ENCODE results near the gene TNNI3.
"Not testable (repeated sequence)": the region's sequence is repeated elsewhere in the genome, so short reads cannot be mapped to it uniquely, and the experiment has no call there.

TNNI3 gene

DNA sequence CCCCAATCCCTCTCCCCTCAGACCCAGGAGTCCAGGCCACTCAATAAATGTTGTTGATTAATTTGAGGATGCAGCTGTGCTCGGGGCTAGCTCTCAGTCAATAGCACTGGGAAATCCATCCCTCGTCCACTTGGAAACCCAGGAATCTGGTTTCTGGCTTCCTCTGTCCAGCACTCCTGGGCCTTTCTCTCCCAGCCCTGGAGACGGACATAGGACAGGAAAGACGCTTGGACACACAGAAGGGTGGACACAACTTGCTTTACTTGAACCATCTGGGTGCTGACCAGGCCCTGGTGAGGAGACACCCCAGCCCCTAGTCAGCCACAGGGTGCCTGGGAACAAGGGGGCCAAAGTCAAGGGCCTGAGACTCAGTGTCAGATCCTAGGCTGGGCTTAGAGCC, 891 bp upstream of the TNNI3 start:
- ATAC-seq (ENCODE audit: insufficient read depth, low read depth) (no peak), DNase-seq (no peak)
- Histone ChIP-seq H3K36me3 (ENCODE audit: insufficient read depth, low read length) (no peaks in the 10 kb centered on the region), H3K4me1 (ENCODE audit: insufficient read depth, low read length) (peaks cover 7% of the 10 kb centered on the region; the same call in 1 of the 2 replicates), H3K4me2 (ENCODE audit: insufficient read depth, low read length) (no peak overlapping the region), H4K20me1 (ENCODE audit: insufficient read depth, low read length) (no peaks in the 10 kb centered on the region), H3K27ac (ENCODE audit: low read length) (no peak overlapping the region), H3K4me3 (ENCODE audit: low read depth in 1 of 2, low read length in 2 of 2) (no peak overlapping the region), H3K9me3 (ENCODE audit: insufficient read depth, low read length, severe bottlenecking) (no peaks in the 10 kb centered on the region), H3K79me2 (ENCODE audit: insufficient read depth, low read length) (no peaks in the 10 kb centered on the region), H3K9ac (ENCODE audit: low read depth, low read length) (no peak overlapping the region), H2AFZ (ENCODE audit: low read depth, low read length) (no peak overlapping the region), H3K27me3 (ENCODE audit: insufficient read depth, low read length, poor library complexity) (no peaks in the 10 kb centered on the region)
- no peak for TF ChIP-seq EZH2 (IDR thresholded peaks at IDR 0.05; ENCODE audit: borderline replicate concordance, low read depth, low read length, severe bottlenecking)
- TF ChIP-seq, protein P1, sequence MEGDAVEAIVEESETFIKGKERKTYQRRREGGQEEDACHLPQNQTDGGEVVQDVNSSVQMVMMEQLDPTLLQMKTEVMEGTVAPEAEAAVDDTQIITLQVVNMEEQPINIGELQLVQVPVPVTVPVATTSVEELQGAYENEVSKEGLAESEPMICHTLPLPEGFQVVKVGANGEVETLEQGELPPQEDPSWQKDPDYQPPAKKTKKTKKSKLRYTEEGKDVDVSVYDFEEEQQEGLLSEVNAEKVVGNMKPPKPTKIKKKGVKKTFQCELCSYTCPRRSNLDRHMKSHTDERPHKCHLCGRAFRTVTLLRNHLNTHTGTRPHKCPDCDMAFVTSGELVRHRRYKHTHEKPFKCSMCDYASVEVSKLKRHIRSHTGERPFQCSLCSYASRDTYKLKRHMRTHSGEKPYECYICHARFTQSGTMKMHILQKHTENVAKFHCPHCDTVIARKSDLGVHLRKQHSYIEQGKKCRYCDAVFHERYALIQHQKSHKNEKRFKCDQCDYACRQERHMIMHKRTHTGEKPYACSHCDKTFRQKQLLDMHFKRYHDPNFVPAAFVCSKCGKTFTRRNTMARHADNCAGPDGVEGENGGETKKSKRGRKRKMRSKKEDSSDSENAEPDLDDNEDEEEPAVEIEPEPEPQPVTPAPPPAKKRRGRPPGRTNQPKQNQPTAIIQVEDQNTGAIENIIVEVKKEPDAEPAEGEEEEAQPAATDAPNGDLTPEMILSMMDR (IDR thresholded peaks at IDR 0.05; ENCODE audit: borderline replicate concordance, extremely low read depth, low read length, poor library complexity, severe bottlenecking), result no peak

DNA sequence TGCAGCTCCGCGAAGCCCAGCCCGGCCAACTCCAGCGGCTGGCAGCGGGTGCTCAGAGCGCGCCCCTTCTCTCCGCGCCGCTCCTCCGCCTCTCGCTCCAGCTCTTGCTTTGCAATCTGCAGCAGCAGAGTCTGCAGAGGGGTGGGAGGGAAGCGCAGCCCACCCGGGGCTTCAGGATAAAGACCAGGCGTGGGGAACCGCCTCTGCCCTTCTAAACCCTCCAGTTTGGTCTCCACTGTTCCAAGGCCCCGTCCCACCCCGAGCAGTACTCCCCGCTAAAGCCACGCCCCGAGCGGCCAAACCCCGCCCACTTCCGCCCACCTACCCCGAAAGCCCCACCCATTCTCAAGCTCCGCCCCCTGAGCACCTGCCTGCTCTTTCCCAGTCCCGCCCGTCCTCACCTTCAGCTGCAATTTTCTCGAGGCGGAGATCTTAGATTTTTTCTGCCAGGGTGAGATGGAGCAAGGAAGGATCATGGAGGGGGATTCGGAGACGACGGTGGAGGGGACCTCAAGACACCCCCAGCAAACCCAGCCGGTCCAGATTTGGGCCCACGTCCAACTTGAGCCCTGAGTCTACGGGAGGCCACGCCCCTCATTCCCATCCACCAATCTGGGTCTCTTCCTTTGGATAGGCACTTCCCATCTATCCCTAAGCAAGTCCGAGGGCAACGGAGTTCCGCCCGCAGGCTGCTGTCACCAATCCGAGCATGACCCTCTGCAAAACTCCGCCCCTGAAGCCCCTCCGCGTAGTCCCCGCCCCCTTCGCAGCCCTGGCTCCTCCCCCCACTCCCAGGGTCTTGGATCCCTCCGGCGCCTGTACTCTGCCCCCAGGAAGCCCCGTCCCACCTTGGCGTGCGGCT, 1.1 kb downstream of the TNNI3 start:
- H3K79me2 ChIP-seq (ENCODE audit: insufficient read depth, low read length), result no peaks in the 10 kb centered on the region
- H3K36me3 ChIP-seq (ENCODE audit: insufficient read depth, low read length), result no peaks in the 10 kb centered on the region
- peak; percentile 29 for DNase-seq
- H3K4me3 ChIP-seq (ENCODE audit: low read depth in 1 of 2, low read length in 2 of 2), result no peak overlapping the region
- no peak overlapping the region for H2AFZ ChIP-seq (ENCODE audit: low read depth, low read length)
- H3K9ac ChIP-seq (ENCODE audit: low read depth, low read length), result no peak overlapping the region
- no peaks in the 10 kb centered on the region for H3K27me3 ChIP-seq (ENCODE audit: insufficient read depth, low read length, poor library complexity)
- TF ChIP-seq, protein P1 (IDR thresholded peaks at IDR 0.05; ENCODE audit: borderline replicate concordance, extremely low read depth, low read length, poor library complexity, severe bottlenecking), result no peak
- TF ChIP-seq EZH2 (IDR thresholded peaks at IDR 0.05; ENCODE audit: borderline replicate concordance, low read depth, low read length, severe bottlenecking), result no peak
- no peaks in the 10 kb centered on the region for H3K9me3 ChIP-seq (ENCODE audit: insufficient read depth, low read length, severe bottlenecking)
- peaks cover 12% of the 10 kb centered on the region; the same call in 1 of the 2 replicates for H3K4me1 ChIP-seq (ENCODE audit: insufficient read depth, low read length)
- H3K4me2 ChIP-seq (ENCODE audit: insufficient read depth, low read length), result no peak overlapping the region
- H4K20me1 ChIP-seq (ENCODE audit: insufficient read depth, low read length), result no peaks in the 10 kb centered on the region
- no peak for ATAC-seq (ENCODE audit: insufficient read depth, low read depth)
- no peak overlapping the region for H3K27ac ChIP-seq (ENCODE audit: low read length)

DNA sequence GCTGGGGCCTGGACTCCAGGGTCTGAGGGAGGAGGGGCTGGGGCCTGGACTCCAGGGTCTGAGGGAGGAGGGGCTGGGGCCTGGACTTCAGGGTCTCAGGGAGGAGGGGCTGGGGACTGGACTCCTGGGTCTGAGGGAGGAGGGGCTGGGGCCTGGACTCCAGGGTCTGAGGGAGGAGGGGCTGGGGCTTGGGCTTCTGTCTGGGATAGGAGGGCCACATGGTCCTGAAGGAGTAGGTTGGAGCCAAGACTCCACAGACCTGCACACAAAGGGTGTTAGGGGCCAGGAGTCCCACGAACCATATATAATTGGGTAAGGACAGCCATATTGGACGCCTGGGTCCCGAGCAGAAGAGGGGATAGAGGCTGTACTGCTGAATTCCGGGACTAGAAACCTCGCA, 1.7 kb downstream of the TNNI3 start:
- not testable (repeated sequence) for H3K27me3 ChIP-seq (ENCODE audit: insufficient read depth, low read length, poor library complexity); H3K9me3 ChIP-seq (ENCODE audit: insufficient read depth, low read length, severe bottlenecking); DNase-seq; H3K4me2 ChIP-seq (ENCODE audit: insufficient read depth, low read length); H3K4me3 ChIP-seq (ENCODE audit: low read depth in 1 of 2, low read length in 2 of 2); H3K36me3 ChIP-seq (ENCODE audit: insufficient read depth, low read length); H3K9ac ChIP-seq (ENCODE audit: low read depth, low read length); H4K20me1 ChIP-seq (ENCODE audit: insufficient read depth, low read length); H2AFZ ChIP-seq (ENCODE audit: low read depth, low read length); H3K27ac ChIP-seq (ENCODE audit: low read length); ATAC-seq (ENCODE audit: insufficient read depth, low read depth); H3K79me2 ChIP-seq (ENCODE audit: insufficient read depth, low read length)
- peaks cover 12% of the 10 kb centered on the region; the same call in 1 of the 2 replicates for H3K4me1 ChIP-seq (ENCODE audit: insufficient read depth, low read length)

DNA sequence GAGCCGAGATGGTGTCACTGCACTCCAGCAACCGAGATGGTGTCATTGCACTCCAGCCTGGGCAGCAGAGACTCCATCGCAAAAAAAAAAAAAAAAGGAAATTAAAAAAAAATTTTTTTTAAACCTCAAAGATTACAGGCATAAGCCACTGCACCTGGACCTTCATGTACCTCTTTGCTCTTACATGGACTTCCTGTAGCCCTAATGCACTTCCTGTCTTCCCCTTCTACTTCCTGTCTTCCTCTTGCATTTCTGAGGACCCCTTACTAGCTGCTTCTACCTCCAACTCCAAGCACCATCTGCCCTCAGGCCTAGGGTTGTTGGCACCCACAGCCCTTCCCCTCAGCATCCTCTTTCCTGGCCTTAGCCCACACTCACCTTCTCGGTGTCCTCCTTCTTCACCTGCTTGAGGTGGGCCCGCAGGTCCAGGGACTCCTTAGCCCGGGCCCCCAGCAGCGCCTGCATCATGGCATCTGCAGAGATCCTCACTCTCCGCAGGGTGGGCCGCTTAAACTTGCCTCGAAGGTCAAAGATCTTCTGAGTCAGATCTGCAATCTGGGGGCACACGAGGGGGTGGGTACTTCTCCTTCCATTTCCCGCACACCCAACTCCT, 3.8 kb downstream of the TNNI3 start:
- H3K79me2 ChIP-seq (ENCODE audit: insufficient read depth, low read length), result no peaks in the 10 kb centered on the region
- H3K9ac ChIP-seq (ENCODE audit: low read depth, low read length), result no peak overlapping the region
- H3K4me2 ChIP-seq (ENCODE audit: insufficient read depth, low read length), result no peak overlapping the region
- no peaks in the 10 kb centered on the region for H3K27me3 ChIP-seq (ENCODE audit: insufficient read depth, low read length, poor library complexity)
- no peaks in the 10 kb centered on the region for H4K20me1 ChIP-seq (ENCODE audit: insufficient read depth, low read length)
- no peak overlapping the region for H3K27ac ChIP-seq (ENCODE audit: low read length)
- no peaks in the 10 kb centered on the region for H3K36me3 ChIP-seq (ENCODE audit: insufficient read depth, low read length)
- ATAC-seq (ENCODE audit: insufficient read depth, low read depth) (peak; percentile 77), DNase-seq (peak; percentile 15)
- no peaks in the 10 kb centered on the region for H3K9me3 ChIP-seq (ENCODE audit: insufficient read depth, low read length, severe bottlenecking)
- H3K4me1 ChIP-seq (ENCODE audit: insufficient read depth, low read length), result peaks cover 12% of the 10 kb centered on the region; the same call in 1 of the 2 replicates
- no peak overlapping the region for H3K4me3 ChIP-seq (ENCODE audit: low read depth in 1 of 2, low read length in 2 of 2)
- no peak for TF ChIP-seq EZH2 (IDR thresholded peaks at IDR 0.05; ENCODE audit: borderline replicate concordance, low read depth, low read length, severe bottlenecking)
- TF ChIP-seq, protein P1 (IDR thresholded peaks at IDR 0.05; ENCODE audit: borderline replicate concordance, extremely low read depth, low read length, poor library complexity, severe bottlenecking), result no peak
- H2AFZ ChIP-seq (ENCODE audit: low read depth, low read length), result no peak overlapping the region

All from DND-41 (cell line).